Activated effector memory CD4-positive, alpha-beta T cell treated with anti-CD3 and anti-CD28 coated beads, Interleukin-2, amount 50 U/mL, for 16 hours (primary cell): ENCODE results near the gene GRK1.

Experiments
- DNase-seq: peaks from one replicate; pipeline ENCODE4 v3.0.0-alpha.2; 2020

Gene GRK1

GRCh38 chr13:113763254-113763653 is 96.2 kb downstream of the GRK1 start:
- peak; percentile 33 for DNase-seq

GRCh38 chr13:113763961-113764792 is 97.2 kb downstream of the GRK1 start:
- peak; percentile 54 for DNase-seq

GRCh38 chr13:113764793-113765563 is 98.0 kb downstream of the GRK1 start:
- DNase-seq, result peak; percentile 54

- peak; percentile 5 for DNase-seq
Observed at GRCh38 chr13:113765564-113765910, 98.5 kb downstream of the GRK1 start.

- peak; percentile 54 for DNase-seq
Observed at GRCh38 chr13:113766035-113766800, 99.2 kb downstream of the GRK1 start.

GRCh38 chr13:113767366-113767765 is 100.3 kb downstream of the GRK1 start:
- no peak for DNase-seq

- peak; percentile 50 for DNase-seq
Observed at GRCh38 chr13:113768018-113768905, 101.2 kb downstream of the GRK1 start.

GRCh38 chr13:113769106-113769505 is 102.1 kb downstream of the GRK1 start:
- peak; percentile 41 for DNase-seq

GRCh38 chr13:113769881-113770280 is 102.9 kb downstream of the GRK1 start:
- DNase-seq, result peak; percentile 37

GRCh38 chr13:113770441-113770840 is 103.4 kb downstream of the GRK1 start:
- DNase-seq, result peak; percentile 53

- DNase-seq, result no peak
Observed at GRCh38 chr13:113770937-113771336, 103.9 kb downstream of the GRK1 start.

GRCh38 chr13:113771709-113772331 is 104.8 kb downstream of the GRK1 start:
- DNase-seq, result peak; percentile 5

- DNase-seq, result peak; percentile 16
Observed at GRCh38 chr13:113774177-113775107, 107.4 kb downstream of the GRK1 start.

- DNase-seq, result peak; percentile 57
Observed at GRCh38 chr13:113775451-113776145, 108.6 kb downstream of the GRK1 start.

GRCh38 chr13:113776231-113777125 is 109.5 kb downstream of the GRK1 start:
- peak; percentile 51 for DNase-seq

- DNase-seq, result peak; percentile 62
Observed at GRCh38 chr13:113777311-113778260, 110.6 kb downstream of the GRK1 start.

- DNase-seq, result no peak
Observed at GRCh38 chr13:113781571-113781970, 114.6 kb downstream of the GRK1 start.

GRCh38 chr13:113782472-113782871 is 115.5 kb downstream of the GRK1 start:
- DNase-seq, result peak; percentile 36
